Fibroblast of villous mesenchyme (primary cell): ENCODE results near the gene KCNS3. TPM values are rescaled to one million over a fixed set of nuclear protein-coding genes. Genes with fewer than 3 reads are reported as not detected.

ENCODE experiments used
- DNase-seq: peaks from one replicate; pipeline ENCODE4 v3.0.0-alpha.2; 2010; ENCODE audit warnings: low read depth
- H3K4me3 ChIP-seq: 2 replicates; pipeline ENCODE4 v1.5.1; 2011; ENCODE audit warnings: low read depth, mild to moderate bottlenecking, low read length
- CTCF ChIP-seq: IDR thresholded peaks from 2 replicates; pipeline ENCODE4 v1.5.1; 2012; ENCODE audit warnings: low read depth, mild to moderate bottlenecking, low read length; ENCODE audit not compliant: insufficient read depth
- total RNA-seq: library from RNA; depleted of rRNA; stranded (reverse); fragments of >200 nt; gene quantifications from 2 replicates; pipeline ENCODE4 v1.2.3, GENCODE V29; 2012

The KCNS3 gene
- 3.0 and 7.4 TPM in 2 replicates for total RNA-seq

- TF ChIP-seq CTCF, result no peak
- peak; percentile 21 for DNase-seq
- peak within 1 kb of the TSS; percentile 67 for H3K4me3 ChIP-seq
These were observed at the start of gene KCNS3 for GRCh38 chr2:17878281-17879136. TSS of gene KCNS3 (plus strand) at chr2:17878667. CDS start at chr2:17931009, 52,342 bp downstream.

GRCh38 chr2:17830053-17831034, 48.1 kb upstream of the KCNS3 start:
- peak; percentile 80 for DNase-seq
- peak; percentile 96 for TF ChIP-seq CTCF
- peak overlapping the region; percentile 29 for H3K4me3 ChIP-seq

- no peak for TF ChIP-seq CTCF
- no peak overlapping the region for H3K4me3 ChIP-seq
- no peak for DNase-seq
These were observed 43.0 kb upstream of the KCNS3 start for GRCh38 chr2:17835516-17835915.

- no peak overlapping the region for H3K4me3 ChIP-seq
- no peak for TF ChIP-seq CTCF
These were observed 38.5 kb upstream of the KCNS3 start for GRCh38 chr2:17839959-17840358.

GRCh38 chr2:17843457-17843856, 35.0 kb upstream of the KCNS3 start:
- no peak overlapping the region for H3K4me3 ChIP-seq
- TF ChIP-seq CTCF, result no peak

More at GRCh38 chr2:17839959-17840358, 38.5 kb upstream of the KCNS3 start:
- no peak for DNase-seq

GRCh38 chr2:17845806-17846205, 32.7 kb upstream of the KCNS3 start:
- no peak overlapping the region for H3K4me3 ChIP-seq
- DNase-seq, result no peak
- no peak for TF ChIP-seq CTCF

More at GRCh38 chr2:17843457-17843856, 35.0 kb upstream of the KCNS3 start:
- DNase-seq, result no peak
